ENCODE data around the gene C2.

Gene C2

DNA sequence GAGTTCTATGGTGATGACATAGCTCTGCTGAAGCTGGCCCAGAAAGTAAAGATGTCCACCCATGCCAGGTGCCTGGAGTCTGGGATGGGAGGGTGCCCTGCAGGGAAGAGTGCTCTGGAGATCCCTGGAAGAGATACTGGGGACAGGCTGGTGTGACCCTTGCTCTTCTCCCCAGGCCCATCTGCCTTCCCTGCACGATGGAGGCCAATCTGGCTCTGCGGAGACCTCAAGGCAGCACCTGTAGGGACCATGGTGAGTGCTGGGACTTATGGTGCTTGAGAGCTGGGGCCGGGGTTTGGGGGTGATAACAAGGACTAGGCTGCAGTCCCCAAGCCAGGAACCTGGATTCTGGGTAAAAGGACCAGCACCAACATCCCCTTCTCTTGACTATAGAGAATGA lies 16.2 kb downstream of the C2 start:
- DNase-seq, result no peak
- Histone ChIP-seq H3K36me3 (no peaks in the 10 kb centered on the region), H3K4me1 (no peaks in the 10 kb centered on the region; the same call in 1 of the 2 replicates), H3K4me3 (ENCODE audit: low read depth, low read length) (no peak overlapping the region), H3K9me3 (no peaks in the 10 kb centered on the region), H3K27me3 (peaks cover 8% of the 10 kb centered on the region; the same call in 1 of the 2 replicates)
- TF ChIP-seq CTCF (IDR thresholded peaks at IDR 0.05; ENCODE audit: low read depth, low read length), result no peak

DNA sequence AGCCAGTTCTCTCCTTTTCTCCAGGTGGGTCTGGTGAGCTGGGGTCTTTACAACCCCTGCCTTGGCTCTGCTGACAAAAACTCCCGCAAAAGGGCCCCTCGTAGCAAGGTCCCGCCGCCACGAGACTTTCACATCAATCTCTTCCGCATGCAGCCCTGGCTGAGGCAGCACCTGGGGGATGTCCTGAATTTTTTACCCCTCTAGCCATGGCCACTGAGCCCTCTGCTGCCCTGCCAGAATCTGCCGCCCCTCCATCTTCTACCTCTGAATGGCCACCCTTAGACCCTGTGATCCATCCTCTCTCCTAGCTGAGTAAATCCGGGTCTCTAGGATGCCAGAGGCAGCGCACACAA lies 17.6 kb downstream of the C2 start:
- no peak overlapping the region for H3K4me3 ChIP-seq (ENCODE audit: low read depth, low read length)
- no peak for DNase-seq

GRCh38 chr6:31945507-31946369 lies 18.2 kb downstream of the C2 start, which contains the start of gene CFB:
CFB (plus strand) TSS chr6:31946095; CDS start chr6:31946222, 127 bp downstream.
- Histone ChIP-seq H3K27me3 (peaks cover 8% of the 10 kb centered on the region; the same call in 1 of the 2 replicates), H3K4me3 (ENCODE audit: low read depth, low read length) (no peak within 1 kb of the TSS), H3K36me3 (no peaks in the 10 kb centered on the region), H3K4me1 (no peaks in the 10 kb centered on the region; the same call in 1 of the 2 replicates), H3K9me3 (no peaks in the 10 kb centered on the region)
- no peak for TF ChIP-seq CTCF (IDR thresholded peaks at IDR 0.05; ENCODE audit: low read depth, low read length)
- DNase-seq, result no peak

More for the DNA sequence above, 17.6 kb downstream of the C2 start:
- no peak for TF ChIP-seq CTCF (IDR thresholded peaks at IDR 0.05; ENCODE audit: low read depth, low read length)
- Histone ChIP-seq H3K27me3 (peaks cover 8% of the 10 kb centered on the region; the same call in 1 of the 2 replicates), H3K36me3 (no peaks in the 10 kb centered on the region), H3K4me1 (no peaks in the 10 kb centered on the region; the same call in 1 of the 2 replicates), H3K9me3 (no peaks in the 10 kb centered on the region)

- DNase-seq, result no peak
- peaks cover 8% of the 10 kb centered on the region; the same call in 1 of the 2 replicates for H3K27me3 ChIP-seq
- H3K4me1 ChIP-seq, result no peaks in the 10 kb centered on the region
- no peaks in the 10 kb centered on the region for H3K36me3 ChIP-seq
- H3K9me3 ChIP-seq, result no peaks in the 10 kb centered on the region
- H3K4me3 ChIP-seq (ENCODE audit: low read depth, low read length), result no peak overlapping the region
- no peak for TF ChIP-seq CTCF (IDR thresholded peaks at IDR 0.05; ENCODE audit: low read depth, low read length)
Observed at GRCh38 chr6:31946370-31946885, 18.9 kb downstream of the C2 start.

- TF ChIP-seq CTCF (IDR thresholded peaks at IDR 0.05; ENCODE audit: low read depth, low read length), result no peak
- DNase-seq, result no peak
- no peaks in the 10 kb centered on the region for H3K4me1 ChIP-seq
- H3K4me3 ChIP-seq (ENCODE audit: low read depth, low read length), result no peak overlapping the region
- no peaks in the 10 kb centered on the region for H3K9me3 ChIP-seq
- peaks cover 1% of the 10 kb centered on the region; the same call in 1 of the 2 replicates for H3K36me3 ChIP-seq
- peaks cover 8% of the 10 kb centered on the region; the same call in 1 of the 2 replicates for H3K27me3 ChIP-seq
Observed at GRCh38 chr6:31947070-31947675, 19.7 kb downstream of the C2 start.
